Stimulated activated CD4-positive, alpha-beta T cell treated with anti-CD3 and anti-CD28 coated beads, Interleukin-4, amount 100 ng/mL, for 4 hours (primary cell): ENCODE data around the gene MRNIP.
"Not testable (repeated sequence)": the region's sequence is repeated elsewhere in the genome, so short reads cannot be mapped to it uniquely, and the experiment has no call there.

Source experiments
- DNase-seq, 2 experiments: peaks; one replicate each; pipeline ENCODE4 v3.0.0-alpha.2; 2020

MRNIP gene

GRCh38 chr5:179802207-179802883, 56.3 kb downstream of the MRNIP start:
- DNase-seq: no peak

DNA sequence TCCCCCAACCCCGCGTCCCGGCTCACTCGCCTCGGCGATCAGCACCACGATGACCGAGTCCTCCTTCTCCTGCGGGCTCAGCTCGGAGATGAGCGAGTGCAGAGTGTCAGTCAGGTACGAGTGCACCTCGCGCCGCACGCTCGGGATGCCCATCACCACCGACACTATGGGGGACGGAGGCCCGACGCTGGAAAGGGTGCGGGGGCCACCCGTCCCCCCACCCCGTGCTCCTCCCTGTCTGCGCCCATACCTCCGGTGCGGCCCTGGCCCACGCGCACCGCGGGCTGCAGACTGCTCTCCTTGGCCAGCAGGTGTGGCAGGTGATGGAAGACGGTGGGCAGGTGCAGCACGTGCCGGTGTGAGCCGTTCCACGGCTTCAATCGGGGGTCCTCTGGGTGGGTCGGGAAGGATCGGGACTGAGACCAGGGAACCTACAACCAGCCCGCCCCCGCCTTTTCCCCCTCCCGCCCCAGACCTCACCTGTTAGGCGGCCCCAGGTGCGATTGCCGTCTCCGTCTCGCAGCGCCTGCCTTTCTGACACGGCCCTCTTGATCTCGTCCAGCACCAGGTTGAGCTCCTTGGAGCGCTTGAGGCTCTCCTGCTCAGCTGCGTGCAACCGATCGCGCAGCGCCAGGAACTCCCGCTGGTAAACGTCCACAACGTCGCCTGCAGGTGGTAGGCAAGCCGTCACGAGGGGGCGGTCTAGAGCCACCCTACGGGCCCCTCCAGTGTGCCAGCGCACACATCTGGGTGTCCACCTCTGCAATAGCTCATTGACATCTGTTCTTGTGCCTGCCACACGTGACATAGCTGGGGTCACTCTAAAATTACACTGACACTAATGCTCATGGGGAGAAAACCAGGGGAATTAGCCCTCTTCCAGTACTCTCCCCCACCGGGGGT, 57.1 kb downstream of the MRNIP start:
- DNase-seq: peak; percentile 79 to 86

- DNase-seq: no peak
Observed at GRCh38 chr5:179800696-179801201, 57.9 kb downstream of the MRNIP start.

DNA sequence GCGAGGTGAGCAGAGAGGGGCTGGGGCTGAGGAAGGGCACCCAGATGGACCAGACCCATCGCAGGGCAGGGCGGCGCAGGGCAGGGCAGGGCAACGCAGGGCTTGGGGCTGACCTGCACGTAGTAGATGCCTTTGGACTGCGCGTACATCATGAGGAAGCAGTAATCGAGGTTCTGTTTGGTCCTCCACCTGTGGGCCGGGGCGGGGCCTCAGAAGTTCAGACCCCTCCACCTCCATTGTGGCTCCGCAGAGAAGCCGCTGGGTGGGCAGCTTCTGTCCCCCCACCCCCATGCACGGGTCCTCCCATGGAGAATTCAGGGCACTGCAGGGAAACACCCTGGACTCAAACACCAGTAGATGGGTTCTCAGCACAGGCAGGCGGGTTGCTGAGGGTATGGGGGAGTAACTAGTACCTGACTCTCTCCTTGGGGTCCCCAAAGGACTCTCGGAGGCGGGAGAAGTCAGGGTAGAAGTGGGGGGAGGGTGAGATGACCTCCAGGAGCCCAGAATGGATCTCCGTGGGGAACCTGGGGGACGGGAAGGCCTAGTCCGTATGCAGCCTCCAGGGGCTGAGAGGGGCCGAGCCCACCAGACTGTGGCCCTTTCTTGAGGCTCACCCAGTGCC, 58.4 kb downstream of the MRNIP start:
- DNase-seq: no peak

DNA sequence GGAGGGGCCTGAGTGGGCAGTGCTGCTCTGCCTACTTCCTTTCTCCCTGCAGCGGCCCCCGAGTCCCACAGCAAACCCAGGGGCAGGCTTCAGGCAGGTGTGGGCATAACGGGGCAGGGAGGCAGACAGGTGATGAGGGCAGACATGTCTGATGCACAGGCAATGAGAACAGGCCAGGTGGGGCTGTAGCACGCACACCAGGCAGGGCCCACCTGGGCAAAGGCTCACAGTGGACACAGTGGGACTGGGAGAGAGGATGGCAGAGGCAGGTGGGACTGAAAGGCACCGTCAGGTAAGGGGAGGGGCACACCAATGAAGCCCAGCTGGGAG, 59.0 kb downstream of the MRNIP start:
- no peak for DNase-seq

- DNase-seq: no peak
Observed at GRCh38 chr5:179798771-179799643, 59.6 kb downstream of the MRNIP start.

DNA sequence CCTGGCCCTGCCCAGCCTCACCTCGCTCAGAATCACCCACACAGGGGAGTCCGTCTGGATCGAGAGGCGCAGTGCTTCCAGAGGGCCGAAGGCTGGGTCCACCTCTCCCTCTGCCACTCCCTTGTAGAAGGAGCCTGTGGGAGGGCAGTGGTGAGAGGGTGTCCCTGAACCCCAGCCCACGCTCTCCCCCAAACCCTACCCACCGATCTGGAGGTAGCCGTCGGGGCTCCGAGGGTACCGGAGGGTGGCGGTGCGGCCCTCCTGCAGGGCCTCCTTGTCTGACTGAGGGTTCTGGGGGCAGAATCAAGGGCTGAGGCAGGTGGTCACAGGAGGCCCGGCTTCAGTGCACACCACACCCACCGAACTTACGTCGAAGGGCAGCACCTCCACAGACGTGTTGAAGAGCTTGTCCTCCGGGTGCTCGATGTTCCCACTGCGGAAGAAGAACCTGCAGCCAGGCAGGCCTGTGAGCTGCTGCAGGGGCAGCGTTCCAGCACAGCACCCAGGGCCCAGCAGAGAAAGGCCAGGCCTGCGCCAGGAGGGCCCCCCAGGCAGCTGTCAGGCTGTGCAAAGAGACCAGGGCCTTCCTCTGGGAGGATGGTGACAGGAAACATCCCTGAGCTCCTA, 60.4 kb downstream of the MRNIP start:
- no peak for DNase-seq

DNA sequence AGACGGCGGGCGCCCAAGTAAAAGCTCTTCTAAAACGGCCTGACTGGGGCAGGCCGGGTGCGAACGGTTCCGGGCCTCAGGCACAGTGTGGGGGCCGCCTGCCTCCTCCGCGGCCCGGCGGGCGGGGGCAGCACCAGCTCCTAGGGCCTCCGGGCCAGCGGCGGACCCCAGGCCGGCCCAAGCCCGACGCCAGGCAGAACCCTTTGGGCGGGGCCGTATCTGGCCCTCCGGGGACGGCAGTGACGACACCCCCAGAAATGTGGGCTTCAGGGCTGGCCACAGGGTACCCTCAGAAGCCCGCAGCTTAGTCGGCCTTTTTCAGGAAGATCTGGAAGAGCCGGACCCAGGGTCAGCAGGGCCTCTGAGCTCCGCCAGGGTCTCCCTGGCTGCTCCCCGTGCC, 60.9 kb downstream of the MRNIP start:
- DNase-seq: no peak

- no peak for DNase-seq
Observed at GRCh38 chr5:179796877-179797608, 61.6 kb downstream of the MRNIP start.

DNA sequence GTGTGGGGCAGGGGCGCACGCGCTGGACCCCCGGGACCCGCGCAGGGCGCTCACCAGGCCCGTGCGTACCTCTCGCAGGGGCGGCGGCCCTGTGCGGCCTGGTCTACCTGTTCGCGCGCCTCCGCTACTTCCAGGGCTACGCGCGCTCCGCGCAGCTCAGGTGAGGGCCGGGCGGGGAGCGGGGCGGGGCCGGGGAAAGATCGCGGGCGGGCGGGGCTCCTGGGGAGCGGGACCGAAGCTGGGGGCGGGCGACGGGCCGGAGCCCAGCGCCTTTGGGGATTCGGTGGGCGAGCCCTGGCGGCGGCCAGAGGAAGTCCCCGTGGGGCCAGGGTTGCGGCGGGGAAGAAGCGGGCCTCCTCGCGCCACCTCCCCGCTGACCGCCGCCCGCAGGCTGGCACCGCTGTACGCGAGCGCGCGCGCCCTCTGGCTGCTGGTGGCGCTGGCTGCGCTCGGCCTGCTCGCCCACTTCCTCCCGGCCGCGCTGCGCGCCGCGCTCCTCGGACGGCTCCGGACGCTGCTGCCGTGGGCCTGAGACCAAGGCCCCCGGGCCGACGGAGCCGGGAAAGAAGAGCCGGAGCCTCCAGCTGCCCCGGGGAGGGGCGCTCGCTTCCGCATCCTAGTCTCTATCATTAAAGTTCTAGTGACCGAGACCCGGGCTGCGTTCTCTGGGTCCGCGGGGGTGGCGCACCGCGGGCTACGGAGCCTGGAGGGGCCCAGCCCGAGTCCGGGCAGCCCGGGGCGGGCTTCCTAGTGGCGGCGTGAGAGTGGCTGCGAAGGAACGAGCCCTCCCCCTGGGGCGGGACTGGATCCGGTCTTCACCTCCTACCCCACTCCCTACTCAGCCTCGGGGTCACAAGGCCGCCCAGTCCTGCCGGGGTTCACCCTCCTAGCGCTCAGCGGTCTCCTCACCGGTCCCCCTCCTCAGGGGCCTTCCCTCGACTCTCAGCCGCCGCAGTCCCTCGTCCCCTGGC, 62.5 kb downstream of the MRNIP start:
- peak; percentile 60 to 73 for DNase-seq

DNA sequence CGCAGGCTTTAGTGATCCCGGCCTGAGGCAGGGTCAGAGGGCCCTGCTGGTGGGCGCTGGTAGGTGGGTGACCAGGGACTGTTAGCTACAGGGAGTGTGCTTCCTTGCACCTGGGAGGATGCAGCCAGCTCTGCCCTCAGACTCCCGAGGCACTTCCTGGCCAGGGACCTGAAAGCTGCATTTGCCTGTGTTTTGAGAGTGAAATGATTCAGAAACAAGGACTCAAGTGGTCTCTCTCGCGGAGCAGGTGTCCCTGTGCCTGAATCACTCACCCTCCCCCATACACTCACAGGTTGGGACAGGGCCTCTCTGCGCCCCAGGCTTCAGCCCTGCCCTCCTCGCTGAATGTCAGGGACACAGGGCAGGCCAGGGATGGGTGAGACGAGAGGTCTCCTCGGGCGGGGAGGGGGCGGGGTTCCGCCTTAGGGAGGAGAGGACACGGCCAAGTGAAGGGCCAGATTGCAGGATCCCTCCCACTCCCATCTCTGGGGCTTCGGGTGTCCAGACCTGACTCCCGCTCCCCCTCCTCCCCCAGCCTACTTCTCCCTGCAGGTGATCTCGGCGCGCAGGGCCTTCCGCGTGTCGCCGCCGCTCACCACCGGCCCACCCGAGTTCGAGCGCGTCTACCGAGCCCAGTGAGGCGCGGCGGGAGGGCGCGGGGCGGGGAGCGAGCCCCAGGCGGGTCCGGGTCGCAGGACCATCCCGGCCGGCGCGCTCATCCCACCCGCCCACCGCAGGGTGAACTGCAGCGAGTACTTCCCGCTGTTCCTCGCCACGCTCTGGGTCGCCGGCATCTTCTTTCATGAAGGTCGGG, 63.4 kb downstream of the MRNIP start:
- DNase-seq: no peak

DNA sequence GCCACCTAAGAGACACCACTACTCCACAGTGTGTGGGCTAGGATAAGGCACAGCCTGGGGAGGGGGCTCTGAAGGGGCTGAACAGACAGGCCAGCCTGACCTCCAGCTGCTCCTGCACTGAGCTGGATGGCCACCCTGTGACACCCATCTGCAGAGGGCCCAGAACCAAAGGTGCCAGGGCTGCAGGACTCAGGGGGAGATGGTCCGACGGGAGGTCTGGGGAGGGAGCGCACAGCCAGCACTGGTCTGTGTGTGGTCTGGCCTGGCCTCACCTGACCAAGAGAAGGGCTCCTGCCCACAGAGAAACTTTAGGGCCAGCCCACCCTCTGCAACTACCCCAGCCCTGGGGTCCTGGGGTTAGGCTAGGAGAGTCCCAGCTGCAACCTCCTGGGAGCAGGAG, 64.0 kb downstream of the MRNIP start:
- no peak for DNase-seq

DNA sequence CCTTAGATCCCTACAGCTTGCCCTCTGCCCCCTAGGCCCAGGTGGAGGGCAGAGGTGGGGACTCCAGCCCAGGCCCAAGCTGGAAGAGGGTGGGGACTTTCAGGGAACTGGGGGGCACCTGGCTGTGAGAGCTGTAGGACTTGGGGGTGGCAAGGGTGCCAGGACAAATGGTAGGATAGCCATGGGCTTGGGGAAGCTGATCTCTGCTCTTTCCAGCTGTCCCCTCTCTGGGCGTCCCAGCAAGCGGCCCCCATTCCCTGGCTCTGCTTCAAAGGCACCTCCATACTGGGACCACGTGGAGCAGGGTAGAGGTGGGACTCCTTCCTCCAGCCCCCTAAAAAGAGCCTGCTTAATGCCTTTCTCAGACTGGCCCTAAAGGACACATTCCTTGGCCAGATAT, 64.4 kb downstream of the MRNIP start:
- no peak for DNase-seq

- peak in 1 of 2 experiments; percentile 29 for DNase-seq
Observed at GRCh38 chr5:179793468-179794139, 65.0 kb downstream of the MRNIP start, which contains the start of gene LTC4S. Gene LTC4S (plus strand): TSS chr5:179793986. CDS start chr5:179794081, 95 bp downstream.

DNA sequence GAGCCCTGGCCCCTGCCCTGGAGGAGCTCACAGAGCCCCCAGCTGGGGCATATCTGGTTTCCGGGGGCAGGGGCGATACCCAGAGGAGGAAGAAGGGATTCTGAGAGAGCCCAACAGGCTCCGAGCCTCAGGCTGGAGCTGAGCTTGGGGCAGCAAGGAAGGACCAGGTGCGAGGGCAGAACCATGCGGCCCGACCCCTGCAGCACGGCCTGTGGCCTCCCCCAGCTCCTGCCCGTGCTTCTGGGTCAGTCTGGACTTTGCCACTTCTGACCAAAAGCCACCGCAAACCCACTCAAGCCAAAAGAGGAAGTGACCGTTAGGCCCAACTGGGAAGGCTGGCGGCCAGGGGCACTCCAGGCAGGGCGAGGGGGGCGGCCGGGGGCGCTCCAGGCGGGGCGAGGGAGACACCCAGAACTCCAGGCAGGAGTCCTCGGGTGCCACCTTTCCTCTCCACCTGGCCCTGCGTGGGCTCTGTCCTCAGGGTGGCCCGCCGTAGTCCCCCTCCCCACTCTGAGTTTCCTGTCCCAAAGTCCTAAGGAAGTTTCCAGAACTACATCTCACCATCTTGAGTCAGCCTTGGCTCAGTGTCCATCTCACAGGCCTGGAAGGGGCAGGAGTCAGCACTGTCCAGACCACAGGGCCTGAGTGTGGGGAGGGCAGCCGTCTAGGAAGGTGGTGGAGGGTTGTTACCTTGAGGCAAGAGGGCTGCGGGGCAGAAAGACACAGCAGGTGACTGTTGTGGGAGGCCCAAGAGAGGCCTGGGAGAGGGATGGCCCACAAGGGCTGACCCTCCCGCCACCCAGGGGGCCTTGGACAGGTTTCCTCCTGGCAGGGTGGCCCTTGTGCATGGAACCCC, 65.8 kb downstream of the MRNIP start:
- DNase-seq: no peak

DNA sequence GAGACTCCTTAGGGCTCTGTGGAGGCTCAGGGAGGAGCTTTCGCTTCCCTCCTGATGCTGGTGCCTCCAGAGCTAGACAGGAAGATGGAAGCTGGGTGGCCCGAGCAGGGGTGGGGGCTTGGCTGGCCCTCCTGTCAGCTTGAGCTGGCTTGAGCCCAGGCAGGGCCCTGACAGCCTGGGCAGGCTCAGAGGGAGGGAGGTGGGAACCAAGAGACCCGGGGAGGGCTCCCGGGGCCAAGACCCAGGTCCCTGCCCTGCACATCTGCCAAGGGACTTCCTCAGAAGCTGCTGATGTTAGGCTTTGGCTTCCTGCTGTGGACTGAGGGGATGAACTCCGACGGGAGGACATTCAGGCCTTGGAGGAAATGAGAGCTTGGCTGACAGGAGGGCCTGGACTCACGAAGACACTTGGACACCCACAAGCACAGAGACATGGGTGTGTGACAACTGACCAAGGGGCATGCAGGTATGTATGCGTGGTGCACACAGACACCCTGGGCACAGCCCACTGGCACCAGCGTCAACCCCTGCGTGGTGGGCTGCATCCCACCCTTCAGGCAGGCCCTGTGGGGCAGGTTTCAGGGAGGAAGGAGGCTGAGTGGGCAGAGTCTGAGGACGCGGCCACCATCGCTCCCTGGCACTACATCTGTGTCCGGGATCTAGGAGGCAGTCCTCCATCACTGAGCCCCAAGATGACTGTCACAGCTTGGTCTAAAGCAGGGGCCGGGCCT, 66.6 kb downstream of the MRNIP start:
- DNase-seq: no peak

DNA sequence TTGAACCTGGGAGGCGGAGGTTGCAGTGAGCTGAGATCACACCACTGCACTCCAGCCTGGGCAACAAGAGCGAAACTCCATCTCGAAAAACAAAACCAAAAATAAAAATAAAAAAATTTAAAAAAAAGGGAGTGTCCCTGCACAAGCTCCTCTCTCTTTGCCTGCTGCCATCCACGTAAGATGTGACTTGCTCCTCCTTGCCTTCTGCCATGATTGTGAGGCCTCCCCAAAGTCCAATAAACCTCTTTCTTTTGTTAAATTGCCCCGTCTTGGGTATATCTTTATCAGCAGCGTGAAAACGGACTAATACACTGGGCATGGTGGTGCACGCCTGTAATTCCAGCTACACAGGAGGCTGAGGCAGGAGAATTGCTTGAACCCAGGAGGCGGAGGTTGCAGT, 69.3 kb downstream of the MRNIP start:
- not testable (repeated sequence) for DNase-seq
